ENCODE data around the gene NOP14. TPM values are rescaled to one million over a fixed set of nuclear protein-coding genes. Genes with fewer than 3 reads are reported as not detected.

The NOP14 gene
- total RNA-seq, 4 donors from 2014 or later, result 22.6 to 31.3 (median 24.7) TPM

GRCh38 chr4:2905544-2905943, 57.7 kb downstream of the NOP14 start:
- intact Hi-C loops (cut with DNase I), result no loop called here
- WGBS, 2 donors, result 93 to 94% methylated on average over 13 of the region's 13 CpGs
- H3K4me1 ChIP-seq, result no peaks in the 10 kb centered on the region
- no peak overlapping the region for H3K4me3 ChIP-seq
- H3K36me3 ChIP-seq, result peaks cover 28 to 100% (median 51%) of the 10 kb centered on the region in 3 donors
- DNase-seq, result no peak
- no peak overlapping the region for H3K27ac ChIP-seq
- H3K27me3 ChIP-seq, result no peaks in the 10 kb centered on the region
- no peak for TF ChIP-seq POLR2A (IDR thresholded peaks at IDR 0.05)
- no peak for TF ChIP-seq CTCF (IDR thresholded peaks at IDR 0.05)
- H3K9me3 ChIP-seq, result no peaks in the 10 kb centered on the region

GRCh38 chr4:2902126-2902525, 61.1 kb downstream of the NOP14 start:
- no peaks in the 10 kb centered on the region for H3K27me3 ChIP-seq
- H3K4me3 ChIP-seq, result no peak overlapping the region
- WGBS, 2 donors, result 70 to 89% methylated on average over 2 of the region's 2 CpGs
- H3K9me3 ChIP-seq, result no peaks in the 10 kb centered on the region
- no peak overlapping the region for H3K27ac ChIP-seq
- DNase-seq, result no peak
- intact Hi-C loops (cut with DNase I), result no loop called here
- no peaks in the 10 kb centered on the region for H3K4me1 ChIP-seq
- no peak for TF ChIP-seq CTCF (IDR thresholded peaks at IDR 0.05)
- TF ChIP-seq POLR2A (IDR thresholded peaks at IDR 0.05), result no peak
- peaks cover 42 to 100% (median 42%) of the 10 kb centered on the region in 3 donors for H3K36me3 ChIP-seq

- TF ChIP-seq CTCF (IDR thresholded peaks at IDR 0.05) (no peak), POLR2A (IDR thresholded peaks at IDR 0.05) (no peak)
- WGBS, 2 donors, result 83 to 93% methylated on average over 3 of the region's 3 CpGs
- Histone ChIP-seq H3K9me3 (no peaks in the 10 kb centered on the region), H3K27ac (no peak overlapping the region), H3K27me3 (no peaks in the 10 kb centered on the region), H3K4me3 (no peak overlapping the region), H3K36me3 (peaks cover 41 to 100% (median 47%) of the 10 kb centered on the region in 3 donors), H3K4me1 (no peaks in the 10 kb centered on the region)
- DNase-seq, result no peak
- intact Hi-C loops (cut with DNase I), result no loop called here
Measured at GRCh38 chr4:2901186-2901585, 62.0 kb downstream of the NOP14 start.

GRCh38 chr4:2900741-2901140, 62.5 kb downstream of the NOP14 start:
- peaks cover 37 to 100% (median 42%) of the 10 kb centered on the region in 3 donors for H3K36me3 ChIP-seq
- no peaks in the 10 kb centered on the region for H3K9me3 ChIP-seq
- H3K27ac ChIP-seq, result no peak overlapping the region
- WGBS, 2 donors, result 81 to 91% methylated on average over 6 of the region's 6 CpGs
- H3K4me1 ChIP-seq, result no peaks in the 10 kb centered on the region
- TF ChIP-seq POLR2A (IDR thresholded peaks at IDR 0.05) (no peak), CTCF (IDR thresholded peaks at IDR 0.05) (no peak)
- no peak overlapping the region for H3K4me3 ChIP-seq
- H3K27me3 ChIP-seq, result no peaks in the 10 kb centered on the region
- no peak for DNase-seq
- intact Hi-C loops (cut with DNase I), result no loop called here

- Histone ChIP-seq H3K27me3 (no peaks in the 10 kb centered on the region), H3K4me1 (peaks cover 0 to 11% (median 0%) of the 10 kb centered on the region in 3 donors), H3K4me3 (no peak overlapping the region), H3K36me3 (peaks cover 28 to 100% (median 31%) of the 10 kb centered on the region in 3 donors), H3K27ac (no peak overlapping the region), H3K9me3 (no peaks in the 10 kb centered on the region)
- intact Hi-C loops (cut with DNase I), result no loop called here
- TF ChIP-seq POLR2A (IDR thresholded peaks at IDR 0.05) (no peak), CTCF (IDR thresholded peaks at IDR 0.05) (no peak)
- no peak for DNase-seq
- 62 to 75% methylated on average over 3 of the region's 3 CpGs for WGBS, 2 donors
Measured at GRCh38 chr4:2898001-2898400, 65.2 kb downstream of the NOP14 start.
